Gastroesophageal sphincter (tissue), 4 donors: ENCODE data around the gene CIROP. TPM values are rescaled to one million over a fixed set of nuclear protein-coding genes. Genes with fewer than 3 reads are reported as not detected.

ENCODE experiments used
- ATAC-seq: fragments of 150-250 bp; one replicate; pipeline ENCODE4 v1.9.1; 2016; ENCODE audit warnings: mild to moderate bottlenecking, moderate library complexity
- H3K27ac ChIP-seq, 4 donors: fragments of 200-600 bp; sonication (generic) in 3 of 4; 1 replicate in 3 of 4; 2 replicates in 1 of 4; pipeline ENCODE4 v1.5.1; 2016 to 2019
- H3K27me3 ChIP-seq: fragments of 200-600 bp; sonication (generic); one replicate; pipeline ENCODE4 v1.5.1; 2019
- H3K36me3 ChIP-seq, 2 donors: fragments of 200-600 bp; sonication (generic); one replicate each; pipeline ENCODE4 v1.5.1; 2019; ENCODE audit warnings: control low read depth in 1 of 2
- H3K4me1 ChIP-seq, 3 donors: fragments of 200-600 bp; sonication (generic); 1 replicate in 2 of 3; 2 replicates in 1 of 3; pipeline ENCODE4 v1.5.1; 2016 to 2019; ENCODE audit warnings: control low read depth in 2 of 3
- H3K4me3 ChIP-seq, 2 donors: fragments of 200-600 bp; sonication (generic); one replicate each; pipeline ENCODE4 v1.5.1; 2019; ENCODE audit warnings: mild to moderate bottlenecking in 1 of 2, moderate library complexity in 1 of 2
- H3K9me3 ChIP-seq, 3 donors: fragments of 200-600 bp; sonication (generic); one replicate each; pipeline ENCODE4 v1.5.1; 2017 to 2019; ENCODE audit warnings: control low read depth in 2 of 3
- CTCF ChIP-seq, 4 experiments: fragments of 200-600 bp in 2 of 4; fragments of 450-650 bp in 2 of 4; sonication (generic) in 1 of 4; IDR thresholded peaks; one replicate each; pipeline ENCODE4 v1.5.1; 2017 to 2019; ENCODE audit warnings: antibody characterized with exemption in 4 of 4, mild to moderate bottlenecking in 2 of 4, moderate library complexity in 2 of 4
- EP300 ChIP-seq: sonication (generic); formaldehyde crosslinking; IDR thresholded peaks from one replicate; pipeline ENCODE4 v1.6.1; 2017; ENCODE audit warnings: antibody characterized with exemption, mild to moderate bottlenecking
- POLR2A ChIP-seq, 2 donors: fragments of 450-650 bp; IDR thresholded peaks; one replicate each; pipeline ENCODE4 v1.6.1; 2017; ENCODE audit warnings: antibody characterized with exemption in 2 of 2, mild to moderate bottlenecking in 2 of 2, moderate library complexity in 1 of 2
- POLR2AphosphoS5 ChIP-seq: sonication (generic); formaldehyde crosslinking; IDR thresholded peaks from one replicate; pipeline ENCODE4 v1.6.1; 2017; ENCODE audit warnings: antibody characterized with exemption
- WGBS, 2 donors: methylation state at CpG; one replicate each; pipeline ENCODE4 v1.1.5; 2018; ENCODE audit warnings: low coverage in 1 of 2; 5-methylcytosine and 5-hydroxymethylcytosine counted together
- total RNA-seq, 4 donors: library from RNA; depleted of rRNA; stranded (reverse); fragments of >200 nt; gene quantifications; one replicate each; pipeline ENCODE4 v1.1.0, GENCODE V29; 2016

CIROP gene
- total RNA-seq, 4 donors from 2014 or later, result 0.13 to 0.31 TPM; not detected in 2

- Histone ChIP-seq H3K4me1 (peaks cover 0 to 35% (median 0%) of the 10 kb centered on the region in 3 donors), H3K27ac (no peak overlapping the region), H3K36me3 (peaks cover 0 to 24% of the 10 kb centered on the region in 2 donors), H3K27me3 (peaks cover 6% of the 10 kb centered on the region), H3K4me3 (no peak overlapping the region), H3K9me3 (no peaks in the 10 kb centered on the region)
- 68 to 90% methylated on average over 2 to 8 of the region's 8 CpGs for WGBS, 2 donors
- ATAC-seq, result peak; percentile 22
- TF ChIP-seq EP300 (no peak), POLR2AphosphoS5 (peak; percentile 22)
Measured at GRCh38 chr14:23123419-23123818, 18.6 kb upstream of the CIROP start.

GRCh38 chr14:23122086-23122485 is 17.3 kb upstream of the CIROP start:
- Histone ChIP-seq H3K4me1 (peaks cover 0 to 35% (median 0%) of the 10 kb centered on the region in 3 donors), H3K36me3 (peaks cover 0 to 11% of the 10 kb centered on the region in 2 donors), H3K4me3 (no peak overlapping the region), H3K27me3 (peaks cover 15% of the 10 kb centered on the region), H3K9me3 (no peaks in the 10 kb centered on the region), H3K27ac (peak overlapping the region in 1 of 4 donors; percentile 42)
- TF ChIP-seq POLR2AphosphoS5, result no peak
- TF ChIP-seq CTCF (IDR thresholded peaks at IDR 0.05), result no peak
- no peak for TF ChIP-seq EP300
- no peak for TF ChIP-seq POLR2A (IDR thresholded peaks at IDR 0.05)
- WGBS, 2 donors, result 97 to 100% methylated on average over 1 to 5 of the region's 6 CpGs
- ATAC-seq, result no peak

GRCh38 chr14:23121361-23121771 is 16.6 kb upstream of the CIROP start:
- Histone ChIP-seq H3K36me3 (peaks cover 0 to 4% of the 10 kb centered on the region in 2 donors), H3K4me3 (no peak overlapping the region), H3K27me3 (peaks cover 22% of the 10 kb centered on the region), H3K9me3 (no peaks in the 10 kb centered on the region), H3K27ac (peak overlapping the region in 2 of 4 donors; percentile 38 to 42), H3K4me1 (peaks cover 0 to 35% (median 0%) of the 10 kb centered on the region in 3 donors)
- WGBS, 2 donors, result 18 to 24% methylated on average over 2 to 4 of the region's 6 CpGs
- ATAC-seq, result no peak
- no peak for TF ChIP-seq EP300
- peak; percentile 39 for TF ChIP-seq POLR2AphosphoS5

GRCh38 chr14:23120541-23121251 is 15.9 kb upstream of the CIROP start:
- H3K36me3 ChIP-seq, result no peaks in the 10 kb centered on the region
- peaks cover 26% of the 10 kb centered on the region for H3K27me3 ChIP-seq
- H3K9me3 ChIP-seq, result no peaks in the 10 kb centered on the region
- WGBS, 2 donors, result 59 to 83% methylated on average over 2 to 3 of the region's 9 CpGs
- ATAC-seq, result peak; percentile 83
- no peak overlapping the region for H3K4me3 ChIP-seq
- TF ChIP-seq CTCF (IDR thresholded peaks at IDR 0.05) (peak in 3 of 4 experiments; percentile 100), POLR2A (IDR thresholded peaks at IDR 0.05) (no peak)
- H3K27ac ChIP-seq, result peak overlapping the region in 2 of 4 donors; percentile 38 to 42
- peaks cover 0 to 28% (median 0%) of the 10 kb centered on the region in 3 donors for H3K4me1 ChIP-seq

- Histone ChIP-seq H3K27ac (no peak overlapping the region), H3K9me3 (no peaks in the 10 kb centered on the region), H3K36me3 (no peaks in the 10 kb centered on the region), H3K4me1 (peaks cover 0 to 24% (median 0%) of the 10 kb centered on the region in 3 donors), H3K4me3 (no peak overlapping the region), H3K27me3 (peaks cover 26% of the 10 kb centered on the region)
- 57 to 81% methylated on average over 3 to 8 of the region's 16 CpGs for WGBS, 2 donors
- no peak for ATAC-seq
- TF ChIP-seq POLR2A (IDR thresholded peaks at IDR 0.05) (no peak), CTCF (IDR thresholded peaks at IDR 0.05) (no peak), POLR2AphosphoS5 (no peak), EP300 (no peak)
Measured at GRCh38 chr14:23119363-23120327, 14.9 kb upstream of the CIROP start.
